GM12878 (cell line): ENCODE data around the gene FSTL4. TPM values are rescaled to one million over a fixed set of nuclear protein-coding genes. Genes with fewer than 3 reads are reported as not detected.

Experiments
- ATAC-seq: fragments of 200-7000 bp; cut with Tn5 transposase; 3 replicates; pipeline ENCODE4 v1.9.1; 2020; ENCODE audit warnings: mild to moderate bottlenecking, moderate library complexity
- BruUV-seq: library from RNA; stranded (reverse); fragments of 400-500 nt; replicated peaks from 2 replicates; lab custom pipeline; 2021; lab: Mats Ljungman, UMichigan
- CTCF ChIA-PET: fragments of 300-600 bp; sonication (Branson Sonifier 250); formaldehyde crosslinking; extraction: SDS; loops from one replicate; lab custom pipeline; 2021; ENCODE audit warnings: inconsistent platforms; lab: Yijun Ruan, JAX
- POLR2A ChIA-PET: fragments of 350-600 bp; formaldehyde crosslinking; extraction: SDS; loops from one replicate; lab custom pipeline; 2021; ENCODE audit warnings: inconsistent platforms; lab: Charles Lee
- RAD21 ChIA-PET: fragments of 300-600 bp; sonication (Branson Sonifier 250); formaldehyde crosslinking; loops from one replicate; lab custom pipeline; 2023; ENCODE audit warnings: antibody characterized with exemption; ENCODE audit not compliant: unreplicated experiment; lab: Charles Lee
- SMC1A ChIA-PET: fragments of 300-600 bp; sonication (Branson Sonifier 250); formaldehyde crosslinking; loops from one replicate; lab custom pipeline; 2023; ENCODE audit not compliant: unreplicated experiment, uncharacterized antibody; lab: Charles Lee
- DNase-seq: peaks from one replicate; pipeline ENCODE4 v3.0.0-alpha.2; 2011; ENCODE audit warnings: low read depth, low spot score
- FAIRE-seq: peaks from 3 replicates; lab custom pipeline; 2011; peaks lifted over from hg19 to GRCh38; lab: Jason Lieb, UNC
- H2AFZ ChIP-seq: 2 replicates; pipeline ENCODE4 v1.6.0; 2011; ENCODE audit warnings: low read depth, low read length, control low read depth; ENCODE audit not compliant: control insufficient read depth
- H3K27ac ChIP-seq: 2 replicates; pipeline ENCODE4 v1.5.1; 2011; ENCODE audit warnings: control low read depth; ENCODE audit not compliant: control insufficient read depth, insufficient read depth
- H3K27me3 ChIP-seq, 2 experiments: replicated peaks in 1 of 2; 2 replicates each; pipeline versions ENCODE4 v1.6.0 to v1.6.1; 2011; ENCODE audit warnings: low read length in 1 of 2; ENCODE audit not compliant: control insufficient read depth in 2 of 2, insufficient read depth in 2 of 2
- H3K36me3 ChIP-seq, 2 experiments: 2 replicates each; pipeline ENCODE4 v1.5.1; 2011; ENCODE audit warnings: low read length in 1 of 2; ENCODE audit not compliant: control insufficient read depth in 2 of 2, insufficient read depth in 2 of 2
- H3K4me1 ChIP-seq: 2 replicates; pipeline ENCODE4 v1.6.1; 2011; ENCODE audit warnings: mild to moderate bottlenecking, low read length, moderate library complexity, mixed read lengths; ENCODE audit not compliant: control insufficient read depth, insufficient read depth
- H3K4me2 ChIP-seq: 2 replicates; pipeline ENCODE4 v1.6.0; 2011; ENCODE audit warnings: control low read depth; ENCODE audit not compliant: control insufficient read depth, insufficient read depth
- H3K4me3 ChIP-seq: fragments of 200-600 bp; sonication (generic); 2 replicates; pipeline ENCODE4 v1.5.1; 2016
- H3K79me2 ChIP-seq: 2 replicates; pipeline ENCODE4 v1.6.0; 2011; ENCODE audit warnings: low read length; ENCODE audit not compliant: control insufficient read depth, insufficient read depth
- H3K9ac ChIP-seq: 2 replicates; pipeline ENCODE4 v1.8.0; 2011; ENCODE audit warnings: low read length, control low read depth, mixed read lengths; ENCODE audit not compliant: control insufficient read depth, insufficient read depth
- H3K9me3 ChIP-seq: replicated peaks from 3 replicates; pipeline ENCODE4 v1.5.1; 2011; ENCODE audit warnings: mild to moderate bottlenecking, low read length; ENCODE audit not compliant: control insufficient read depth, insufficient read depth
- H4K20me1 ChIP-seq: 2 replicates; pipeline ENCODE4 v1.6.0; 2011; ENCODE audit not compliant: control insufficient read depth, insufficient read depth
- ASH2L ChIP-seq: fragments of 300-600, 200-600 bp; sonication (generic); IDR thresholded peaks from 2 replicates; pipeline ENCODE4 v1.6.1; 2017; ENCODE audit warnings: low read depth, mild to moderate bottlenecking, borderline replicate concordance
- FOS ChIP-seq: IDR thresholded peaks from 3 replicates; pipeline ENCODE4 v1.6.1; 2011; ENCODE audit warnings: borderline replicate concordance; ENCODE audit not compliant: insufficient read length; ENCODE audit errors: extremely low read depth
- HDGF ChIP-seq: fragments of 450-650 bp; IDR thresholded peaks from 2 replicates; pipeline ENCODE4 v1.6.1; 2016; ENCODE audit warnings: antibody characterized with exemption
- IRF3 ChIP-seq: fragments of 450-650 bp; IDR thresholded peaks from 2 replicates; pipeline ENCODE4 v1.6.1; 2014; ENCODE audit warnings: mild to moderate bottlenecking
- MAX ChIP-seq: IDR thresholded peaks from 2 replicates; pipeline ENCODE4 v1.6.1; 2012; ENCODE audit warnings: low read depth, low read length, improper control_type of control experiment
- MTA3 ChIP-seq: IDR thresholded peaks from 2 replicates; pipeline ENCODE4 v1.6.1; 2012; ENCODE audit warnings: low read length, inconsistent platforms, borderline replicate concordance
- PAX8 ChIP-seq: fragments of 450-650 bp; IDR thresholded peaks from 2 replicates; pipeline ENCODE4 v1.6.1; 2017; ENCODE audit warnings: mild to moderate bottlenecking, moderate library complexity
- RB1 ChIP-seq: fragments of 450-650 bp; formaldehyde crosslinking; IDR thresholded peaks from 2 replicates; pipeline ENCODE4 v1.6.1; 2017; ENCODE audit warnings: mild to moderate bottlenecking, borderline replicate concordance
- RBBP5 ChIP-seq: fragments of 200-600 bp; sonication (generic); conservative IDR thresholded peaks from 2 replicates; pipeline ENCODE4 v1.6.1; 2016
- RELA ChIP-seq: fragments of 450-650 bp; IDR thresholded peaks from 2 replicates; pipeline ENCODE4 v1.8.0; 2014; ENCODE audit warnings: borderline replicate concordance; ENCODE audit not compliant: partially characterized antibody
- RUNX3 ChIP-seq: IDR thresholded peaks from 2 replicates; pipeline ENCODE4 v1.6.1; 2012; ENCODE audit warnings: low read length, inconsistent platforms
- SMAD5 ChIP-seq: IDR thresholded peaks from 2 replicates; pipeline ENCODE4 v1.6.1; 2016; ENCODE audit warnings: antibody characterized with exemption, low read depth
- SUPT20H ChIP-seq: IDR thresholded peaks from 2 replicates; pipeline ENCODE4 v1.6.1; 2011; ENCODE audit warnings: low read depth, mild to moderate bottlenecking, low read length, moderate library complexity, borderline replicate concordance; ENCODE audit not compliant: control insufficient read depth
- USF1 ChIP-seq: IDR thresholded peaks from 2 replicates; pipeline ENCODE4 v1.6.1; 2011; ENCODE audit warnings: borderline replicate concordance, low read depth, mild to moderate bottlenecking, moderate library complexity, mixed read lengths, low read length; ENCODE audit not compliant: insufficient read depth; ENCODE audit errors: extremely low read length
- ZBTB33 ChIP-seq: fragments of 450-650 bp; IDR thresholded peaks from 2 replicates; pipeline ENCODE4 v1.6.1; 2017; ENCODE audit warnings: mild to moderate bottlenecking
- ZNF24 ChIP-seq: fragments of 450-650 bp; IDR thresholded peaks from 2 replicates; pipeline ENCODE4 v1.6.1; 2017; ENCODE audit warnings: antibody characterized with exemption, mild to moderate bottlenecking
- WGBS: methylation state at CpG from one replicate; pipeline ENCODE4 v1.1.6; 2016; ENCODE audit warnings: low lambda C conversion rate; ENCODE audit not compliant: insufficient replicate concordance, insufficient coverage; ENCODE audit errors: missing lambda C conversion rate; 5-methylcytosine and 5-hydroxymethylcytosine counted together
- in situ Hi-C: fragments of 300-500 bp; cut with MboI; formaldehyde crosslinking; loops from 9 replicates; pipeline ENCODE4 v1.14.3; 2018; ENCODE audit warnings: mixed read lengths
- intact Hi-C: fragments of 100-400 bp; cut with micrococcal nuclease; formaldehyde crosslinking; loops from one replicate; pipeline ENCODE4 v1.14.2; 2022; ENCODE audit not compliant: unreplicated experiment
- polyA plus RNA-seq, 11 experiments: library from polyadenylated mRNA; depleted of rRNA in 4 of 11; unstranded in 6 of 11; stranded (reverse) in 5 of 11; fragments of >200 nt; fragmentation: Nextera tagmentation in 4 of 11; fragmentation: Illumina TruSeq in 1 of 11; extraction: Ambion mirVana in 4 of 11; extraction: Trizol in 1 of 11; gene quantifications; 1 replicate in 1 of 11; 2 replicates in 10 of 11; pipeline versions ENCODE4 v1.2.1 to v1.2.3, GENCODE V29; 2011 to 2016; ENCODE audit warnings: inconsistent platforms in 2 of 11, missing spikeins in 2 of 11, low read depth in 1 of 11
- total RNA-seq, 4 experiments: library from RNA; depleted of rRNA in 3 of 4; stranded (reverse); fragments of >200 nt in 3 of 4; fragmentation: Illumina TruSeq in 1 of 4; extraction: Trizol in 1 of 4; gene quantifications; 2 replicates each; pipeline versions ENCODE4 v1.2.1 to v1.2.3, GENCODE V29; 2013 to 2021

The FSTL4 gene
- total and polyA plus RNA-seq, 10 of the 15 experiments (the other 5 are each of a cell fraction or from before 2014, with no cell fraction given), result 0.01 to 0.79 (median 0.21) TPM; not detected in 6

GRCh38 chr5:133341296-133341695 lies 271.0 kb downstream of the FSTL4 start (continued):
- TF ChIP-seq ZBTB33 (no peak), MAX (no peak), FOS (no peak), RELA (no peak), RUNX3 (no peak)

GRCh38 chr5:133340822-133341221 lies 271.5 kb downstream of the FSTL4 start:
- no TSS peak for BruUV-seq
- intact Hi-C loops (no loop called here), in situ Hi-C loops (no loop called here)
- Histone ChIP-seq H3K27ac (no peak overlapping the region), H2AFZ (no peak overlapping the region)
- ChIA-PET RAD21 (interaction anchor here (0.7 kb wide), 1 partner anchor 228 kb away, joined by 5 read pairs; no protein-coding TSS in a partner anchor), CTCF (interaction anchor here (1.0 to 2.7 kb wide), 2 partner anchors 15 to 604 kb away, joined by 3 to 6 read pairs; no protein-coding TSS in a partner anchor)
- no peak for TF ChIP-seq HDGF
- no peak for TF ChIP-seq SUPT20H
- no peak for TF ChIP-seq RBBP5
- TF ChIP-seq USF1, result no peak
- TF ChIP-seq ZNF24, result no peak
- TF ChIP-seq PAX8, result no peak
- TF ChIP-seq IRF3, result no peak
- no peak for TF ChIP-seq ASH2L
- no peak for TF ChIP-seq SMAD5
- TF ChIP-seq MTA3, result no peak
- no peak for TF ChIP-seq RB1
- TF ChIP-seq, all 136 proteins: peak for 0
- H3K4me3 ChIP-seq, result no peak overlapping the region
- no peaks in the 10 kb centered on the region for H3K9me3 ChIP-seq
- POLR2A ChIA-PET, result no interaction called here
- H3K4me1 ChIP-seq, result no peaks in the 10 kb centered on the region; the same call in 1 of the 2 replicates
- no peaks in the 10 kb centered on the region for H4K20me1 ChIP-seq
- SMC1A ChIA-PET, result no interaction called here
- no peak for FAIRE-seq
- no peak for DNase-seq
- WGBS, result 43% methylated on average over 8 of the region's 8 CpGs
- no peaks in the 10 kb centered on the region for H3K27me3 ChIP-seq
- no peaks in the 10 kb centered on the region for H3K79me2 ChIP-seq
- H3K9ac ChIP-seq, result no peak overlapping the region
- no peak overlapping the region for H3K4me2 ChIP-seq
- no peaks in the 10 kb centered on the region for H3K36me3 ChIP-seq
- no peak for ATAC-seq
